ENCODE results near the gene ZNF391.
"Not testable (repeated sequence)": the region's sequence is repeated elsewhere in the genome, so short reads cannot be mapped to it uniquely, and the experiment has no call there.

Gene ZNF391

DNA sequence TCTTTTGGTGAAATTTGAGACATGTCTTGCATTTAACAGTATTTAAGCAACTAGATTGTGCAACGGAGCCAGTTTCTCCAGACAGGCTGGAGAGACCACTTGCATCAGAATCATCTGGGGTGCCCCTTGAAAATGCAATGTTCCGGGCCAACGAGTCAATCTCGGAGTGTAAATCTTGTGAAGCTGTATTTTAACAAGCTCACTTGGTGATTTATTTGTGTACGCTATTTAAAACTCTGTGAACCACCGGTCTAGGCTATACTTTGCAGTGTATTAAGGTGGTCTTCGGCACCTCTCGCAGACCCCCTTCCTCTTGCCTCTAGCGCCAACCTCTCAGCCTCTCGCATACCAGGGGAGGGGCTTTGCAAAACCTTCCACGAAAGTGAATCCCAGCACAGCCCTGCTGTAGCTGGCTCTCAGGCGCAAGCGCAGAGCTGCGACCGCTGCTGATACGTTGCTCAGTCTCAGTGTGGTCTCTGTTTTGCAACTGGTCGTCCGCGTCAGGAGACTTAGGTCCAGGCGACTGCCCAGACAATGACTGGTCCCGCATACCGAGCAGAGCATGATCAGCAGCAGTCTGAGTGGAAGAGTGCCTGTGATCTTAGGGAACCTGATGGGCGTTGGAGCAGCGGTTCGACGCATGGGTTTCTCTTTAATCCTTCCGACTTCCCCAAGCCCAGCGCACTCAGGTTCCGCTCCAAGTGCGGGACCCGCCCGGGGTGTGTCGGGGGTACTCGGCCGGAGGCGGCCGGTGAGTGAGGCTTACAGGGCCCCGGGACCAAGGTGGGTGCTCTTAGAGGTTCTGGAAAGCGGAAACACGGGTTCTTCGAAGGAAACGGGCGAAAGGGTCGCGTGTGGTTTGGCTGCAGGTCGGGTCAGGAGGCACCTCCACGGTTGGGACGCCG is at the start of gene ZNF391:
Gene ZNF391 (plus strand): TSS at position 467 of the 905 bp plus-strand sequence. CDS start 11,612 bp downstream, outside the sequence.
- DNase-seq (ENCODE audit: low read depth): peak; percentile 69

DNA sequence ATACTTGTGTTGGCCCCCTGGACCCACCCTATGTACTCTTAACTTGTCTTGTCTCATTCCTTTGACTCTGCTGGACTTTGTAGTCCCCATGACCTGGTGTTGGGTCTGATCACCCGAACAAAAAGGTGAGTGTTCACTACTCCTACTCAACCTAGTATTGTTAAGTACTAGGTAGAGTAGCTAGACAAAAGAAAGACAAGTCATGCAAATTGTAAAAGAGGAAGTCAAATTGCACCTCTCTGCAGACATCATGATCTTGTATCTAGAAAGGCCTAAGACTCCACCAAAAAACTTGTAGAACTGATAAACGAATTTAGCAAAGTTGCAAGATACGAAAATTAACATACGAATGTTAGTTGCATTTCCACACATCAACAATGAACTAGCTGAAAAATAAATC is 35.7 kb upstream of the ZNF391 start:
- DNase-seq (ENCODE audit: low read depth): no peak

DNA sequence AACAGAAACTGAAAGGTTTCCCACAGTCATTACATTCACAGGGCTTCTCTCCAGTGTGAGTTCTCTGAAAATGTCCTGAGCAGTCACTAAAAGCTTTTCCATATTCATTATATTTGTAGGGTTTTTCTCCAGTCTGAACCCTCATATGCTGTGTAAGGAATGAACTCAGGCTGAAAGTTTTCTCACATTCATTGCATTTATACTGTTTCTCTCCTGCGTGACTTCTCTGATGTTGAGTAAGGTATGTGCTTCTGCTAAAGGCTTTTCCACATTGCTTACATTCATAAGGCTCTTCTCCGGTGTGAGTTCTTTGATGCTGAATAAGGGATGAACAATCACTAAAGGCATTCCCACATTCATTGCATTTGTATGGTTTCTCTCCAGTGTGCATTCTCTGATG is 29.8 kb upstream of the ZNF391 start:
- DNase-seq (ENCODE audit: low read depth): no peak

DNA sequence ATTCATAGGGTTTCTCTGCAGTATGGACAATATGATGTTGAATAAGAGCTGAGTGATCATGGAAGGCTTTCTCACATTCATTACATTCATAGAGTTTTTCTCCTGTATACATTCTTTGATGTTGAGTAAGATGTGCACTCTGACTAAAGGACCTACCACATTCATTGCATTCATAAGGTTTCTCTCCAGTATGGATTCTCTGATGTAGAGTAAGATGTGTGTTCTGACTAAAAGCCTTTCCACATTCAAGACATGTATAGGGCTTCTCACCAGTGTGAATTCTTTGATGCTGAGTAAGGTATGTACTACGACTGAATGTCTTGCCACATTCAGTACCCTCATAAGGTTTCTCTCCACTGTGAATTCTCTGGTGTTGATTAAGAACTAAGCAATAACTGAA is 29.3 kb upstream of the ZNF391 start:
- no peak for DNase-seq (ENCODE audit: low read depth)

DNA sequence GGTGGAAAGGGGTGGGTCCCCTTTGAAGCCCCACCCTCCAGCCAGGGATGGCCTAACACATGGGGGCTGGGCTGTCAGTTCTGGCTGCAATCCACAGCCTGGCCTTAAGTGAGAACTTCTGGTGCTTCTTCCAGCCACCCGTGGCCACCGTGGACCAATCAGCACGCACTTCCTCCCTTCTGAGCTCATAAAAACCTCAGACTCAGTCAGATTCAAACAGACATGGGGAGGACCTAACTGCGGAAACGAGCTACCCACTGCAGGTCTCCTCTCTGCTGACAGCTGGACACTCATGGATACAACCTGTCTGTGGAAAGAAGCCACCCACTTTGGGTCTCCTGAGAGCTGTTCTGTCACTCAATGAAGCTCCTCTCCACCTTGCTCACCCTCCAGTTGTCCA is 20.4 kb upstream of the ZNF391 start:
- no peak for DNase-seq (ENCODE audit: low read depth)

DNA sequence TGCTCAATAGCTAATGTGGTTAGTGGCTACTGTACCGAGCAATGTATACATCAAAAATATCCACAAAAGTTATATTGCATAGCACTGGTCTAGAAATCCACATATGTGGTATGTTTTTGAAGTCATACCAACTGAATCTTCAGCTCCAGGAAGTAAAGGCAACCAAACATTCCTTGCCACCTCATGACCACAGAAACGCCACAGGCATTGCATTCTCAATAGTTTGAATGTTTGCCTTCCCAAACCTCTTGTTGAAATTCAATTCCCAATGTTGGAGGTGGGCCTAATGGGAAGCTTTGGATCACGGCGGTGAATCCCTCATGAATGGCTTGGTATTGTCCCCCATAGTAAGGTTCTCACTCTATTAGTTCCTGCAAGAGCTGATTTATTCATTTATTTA is 18.2 kb upstream of the ZNF391 start:
- DNase-seq (ENCODE audit: low read depth): no peak

DNA sequence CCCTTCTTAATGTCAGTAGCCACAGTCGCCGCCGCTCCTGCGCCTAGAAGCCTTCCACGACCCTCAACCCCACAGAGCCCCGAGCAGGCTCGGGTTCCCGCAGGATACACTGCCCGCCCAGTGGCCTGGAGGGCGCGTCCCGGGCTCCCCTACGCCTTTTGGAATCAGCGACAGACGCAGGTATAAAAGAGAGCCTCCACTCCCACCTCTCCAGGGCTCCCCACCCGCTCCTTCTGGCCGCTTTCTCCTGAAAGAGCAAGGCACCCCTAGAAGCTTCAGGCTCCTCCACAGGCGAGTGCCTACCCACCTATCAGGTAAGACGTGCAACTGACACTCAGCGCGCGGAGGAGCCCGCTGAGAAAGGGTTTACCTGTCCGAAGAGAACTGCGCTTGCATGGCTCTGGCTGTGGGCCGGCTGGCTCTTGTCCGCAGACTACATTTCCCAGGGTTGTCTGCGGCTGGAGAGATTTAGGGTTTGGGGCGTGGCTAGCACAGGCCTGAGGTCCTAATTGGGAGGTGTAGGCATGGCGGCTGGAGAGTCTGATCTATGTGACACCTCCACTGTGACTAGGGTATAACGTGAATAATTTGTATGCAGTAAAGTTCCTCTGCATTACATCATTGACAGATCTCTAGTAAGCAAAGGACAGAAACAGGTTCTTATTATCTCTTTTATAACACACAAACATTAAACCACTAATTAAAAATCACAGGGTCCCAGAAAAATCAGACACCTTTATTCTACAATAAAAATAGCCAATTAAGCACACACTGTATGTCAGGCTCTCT is 13.5 kb upstream of the ZNF391 start:
- DNase-seq (ENCODE audit: low read depth): peak; percentile 35

DNA sequence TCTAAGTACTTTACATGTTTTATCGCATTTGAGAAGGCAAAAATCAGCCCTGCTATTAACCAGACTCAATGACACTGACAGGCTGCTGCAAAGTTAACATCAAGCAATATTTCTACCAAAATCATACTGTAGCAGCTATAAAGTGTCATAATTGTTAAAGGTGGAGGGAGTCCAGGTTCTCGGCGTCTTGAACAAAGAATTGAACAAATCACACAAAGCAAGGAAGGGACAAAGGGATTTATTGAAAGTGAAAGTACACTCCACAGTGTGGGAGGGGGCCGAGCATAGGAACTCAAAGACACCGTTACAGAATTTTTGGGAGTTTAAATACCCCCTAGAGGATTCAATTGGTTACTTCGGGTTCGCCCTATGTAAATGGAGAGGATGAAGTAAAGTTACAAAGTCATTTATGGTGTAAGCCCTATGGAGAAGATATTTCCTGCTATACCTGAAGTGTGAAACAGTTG is 12.9 kb upstream of the ZNF391 start:
- no peak for DNase-seq (ENCODE audit: low read depth)

DNA sequence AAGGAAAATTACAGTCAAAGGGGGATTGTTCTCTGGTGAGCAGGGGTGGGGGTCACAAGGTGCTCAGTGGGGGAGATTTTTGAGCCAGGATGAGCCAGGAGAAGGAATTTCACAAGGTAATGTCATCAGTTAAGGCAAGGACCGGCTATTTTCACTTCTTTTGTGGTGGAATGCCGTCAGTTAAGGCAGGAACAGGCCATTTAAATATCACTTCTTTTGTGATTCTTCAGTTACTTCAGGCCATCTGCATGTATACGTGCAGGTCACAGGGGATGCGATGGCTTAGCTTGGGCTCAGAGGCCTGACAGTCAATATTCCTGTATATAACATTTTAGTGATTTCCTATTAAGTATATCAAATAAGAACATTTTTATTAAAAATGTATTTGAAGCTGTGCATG is 10.2 kb upstream of the ZNF391 start:
- not testable (repeated sequence) for DNase-seq (ENCODE audit: low read depth)

DNA sequence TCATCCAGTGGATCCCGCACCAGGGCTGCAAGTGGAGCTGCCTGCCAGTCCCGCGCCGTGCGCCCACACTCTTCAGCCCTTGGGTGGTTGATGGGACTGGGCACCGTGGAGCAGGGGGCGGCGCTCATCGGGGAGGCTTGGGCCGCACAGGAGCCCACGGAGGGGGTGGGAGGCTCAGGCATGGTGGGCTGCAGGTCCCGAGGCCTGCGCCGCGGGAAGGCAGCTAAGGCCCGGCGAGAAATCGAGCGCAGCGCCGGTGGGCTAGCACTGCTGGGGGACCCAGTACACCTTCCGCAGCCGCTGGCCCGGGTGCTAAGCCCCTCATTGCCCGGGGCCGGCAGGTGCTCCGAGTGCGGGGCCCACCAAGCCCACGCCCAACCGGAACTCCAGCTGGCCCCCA is 7.6 kb upstream of the ZNF391 start:
- DNase-seq (ENCODE audit: low read depth): not testable (repeated sequence)

DNA sequence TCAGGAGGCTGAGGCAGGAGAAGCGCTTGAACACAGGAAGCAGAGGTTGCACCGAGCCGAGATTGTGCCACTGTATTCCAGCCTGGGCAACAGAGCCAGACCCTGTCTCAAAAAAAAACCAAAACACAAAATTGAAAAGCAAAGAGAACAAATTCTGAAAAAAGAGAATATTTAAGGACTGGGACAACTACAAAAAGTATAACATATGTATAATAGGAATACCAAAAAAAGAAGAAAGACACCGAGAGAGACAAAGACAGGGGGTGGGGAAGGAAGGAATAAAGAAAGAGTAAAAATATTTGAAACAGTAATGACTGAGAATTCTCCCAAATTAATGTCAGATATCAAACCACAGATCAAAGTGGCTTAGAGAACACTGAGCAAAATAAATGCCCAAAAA is 5.5 kb upstream of the ZNF391 start:
- no peak for DNase-seq (ENCODE audit: low read depth)

DNA sequence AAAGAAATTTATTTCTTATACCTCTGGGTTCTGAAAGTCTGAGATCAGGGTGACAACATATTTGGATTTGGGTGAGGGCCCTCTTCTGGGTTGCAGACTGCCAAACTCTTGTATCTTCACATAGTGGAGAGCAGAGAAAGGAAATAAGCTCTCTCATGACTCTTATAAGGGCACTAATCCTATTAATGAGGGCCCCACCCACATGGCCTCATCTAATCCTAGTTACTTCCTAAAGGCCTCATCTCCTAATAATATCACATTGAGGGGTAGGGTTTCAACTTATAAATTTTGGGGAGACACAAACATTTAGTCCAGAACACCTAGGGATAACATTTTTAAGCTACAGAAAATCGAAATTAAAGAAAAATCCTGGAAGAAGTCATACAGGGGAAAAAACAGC is 5.1 kb upstream of the ZNF391 start:
- DNase-seq (ENCODE audit: low read depth): no peak

DNA sequence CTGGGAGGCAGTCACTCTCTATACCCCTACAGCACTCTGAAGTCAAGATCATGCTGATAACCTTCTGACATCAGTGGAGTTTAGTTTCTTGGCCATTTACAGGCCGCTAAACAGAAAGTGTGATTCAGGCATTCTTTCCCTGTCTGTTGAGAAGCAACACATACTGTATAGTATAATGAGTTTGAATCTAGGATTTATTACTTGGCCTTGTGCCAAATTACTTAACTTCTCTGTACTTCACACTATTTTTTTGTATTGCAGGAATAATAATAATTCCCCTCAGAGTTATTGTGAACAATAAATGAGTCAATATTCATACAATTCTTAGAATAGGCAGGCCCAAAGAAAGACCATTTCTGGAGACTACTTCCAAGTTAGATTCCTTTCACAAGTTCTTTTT is 4.1 kb downstream of the ZNF391 start:
- no peak for DNase-seq (ENCODE audit: low read depth)

DNA sequence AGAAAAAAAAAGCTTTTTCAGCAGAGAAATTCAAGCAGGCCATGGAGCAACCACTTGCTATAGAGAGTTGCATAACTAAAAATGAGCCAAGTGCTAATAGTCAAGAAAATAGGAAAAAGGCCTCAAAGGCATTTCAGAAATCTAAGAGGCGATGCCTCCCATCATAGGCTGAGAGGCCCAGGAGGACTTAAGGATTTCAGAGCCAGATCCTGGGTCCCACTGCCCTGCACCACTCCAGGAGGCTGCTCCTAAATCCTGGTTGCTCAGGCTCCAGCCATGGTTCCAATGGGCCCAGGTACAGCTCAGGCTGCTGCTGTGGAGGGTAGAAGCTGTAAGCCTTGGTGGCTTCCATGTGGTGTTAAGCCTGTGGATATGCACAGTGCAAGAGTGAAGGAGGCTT is 5.5 kb downstream of the ZNF391 start:
- DNase-seq (ENCODE audit: low read depth): no peak

DNA sequence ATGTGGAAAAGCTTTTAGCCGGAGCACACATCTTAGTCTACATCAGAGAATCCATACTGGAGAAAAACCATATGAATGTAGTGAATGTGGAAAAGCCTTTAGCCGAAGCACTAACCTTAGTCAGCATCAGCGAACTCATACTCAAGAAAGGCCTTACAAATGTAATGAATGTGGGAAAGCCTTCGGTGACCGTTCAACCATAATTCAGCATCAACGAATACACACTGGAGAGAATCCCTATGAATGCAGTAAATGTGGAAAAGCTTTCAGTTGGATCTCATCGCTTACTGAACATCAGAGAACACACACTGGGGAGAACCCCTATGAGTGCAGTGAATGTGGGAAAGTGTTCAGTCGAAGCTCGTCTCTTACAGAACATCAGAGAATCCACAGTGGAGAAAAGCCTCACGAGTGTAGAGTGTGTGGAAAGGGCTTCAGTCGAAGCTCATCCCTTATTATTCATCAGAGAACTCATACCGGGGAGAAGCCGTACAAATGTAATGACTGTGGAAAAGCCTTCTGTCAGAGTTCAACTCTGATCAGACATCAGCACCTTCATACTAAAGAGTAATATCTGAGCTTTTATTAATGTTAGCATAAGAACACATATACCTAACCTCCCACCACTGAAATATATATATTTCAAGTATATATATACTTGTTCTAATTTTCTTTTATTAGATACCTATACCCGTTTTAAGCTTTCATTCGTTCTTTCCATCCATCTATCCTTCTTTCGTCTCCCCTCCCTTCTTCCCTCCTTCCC is 12.5 kb downstream of the ZNF391 start:
- DNase-seq (ENCODE audit: low read depth): no peak

DNA sequence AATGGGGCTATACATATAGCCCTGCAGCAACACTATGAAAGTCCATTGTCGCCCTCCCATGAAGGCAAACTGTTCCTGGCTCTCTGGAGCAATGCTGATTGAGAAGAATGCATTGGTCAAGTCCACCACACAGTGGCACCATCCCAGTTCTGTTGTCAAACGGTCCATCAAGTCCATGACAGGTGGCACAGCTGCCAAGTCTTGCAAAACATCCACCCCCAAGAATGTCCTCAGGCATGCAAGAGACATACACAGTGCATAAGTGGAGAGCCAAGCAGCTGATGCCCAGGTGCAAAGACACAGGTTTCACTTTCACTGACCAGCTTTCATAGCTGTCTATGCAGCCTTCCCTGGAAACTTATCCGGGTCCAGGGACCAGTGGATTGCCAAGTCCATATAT is 17.5 kb downstream of the ZNF391 start:
- no peak for DNase-seq (ENCODE audit: low read depth)

DNA sequence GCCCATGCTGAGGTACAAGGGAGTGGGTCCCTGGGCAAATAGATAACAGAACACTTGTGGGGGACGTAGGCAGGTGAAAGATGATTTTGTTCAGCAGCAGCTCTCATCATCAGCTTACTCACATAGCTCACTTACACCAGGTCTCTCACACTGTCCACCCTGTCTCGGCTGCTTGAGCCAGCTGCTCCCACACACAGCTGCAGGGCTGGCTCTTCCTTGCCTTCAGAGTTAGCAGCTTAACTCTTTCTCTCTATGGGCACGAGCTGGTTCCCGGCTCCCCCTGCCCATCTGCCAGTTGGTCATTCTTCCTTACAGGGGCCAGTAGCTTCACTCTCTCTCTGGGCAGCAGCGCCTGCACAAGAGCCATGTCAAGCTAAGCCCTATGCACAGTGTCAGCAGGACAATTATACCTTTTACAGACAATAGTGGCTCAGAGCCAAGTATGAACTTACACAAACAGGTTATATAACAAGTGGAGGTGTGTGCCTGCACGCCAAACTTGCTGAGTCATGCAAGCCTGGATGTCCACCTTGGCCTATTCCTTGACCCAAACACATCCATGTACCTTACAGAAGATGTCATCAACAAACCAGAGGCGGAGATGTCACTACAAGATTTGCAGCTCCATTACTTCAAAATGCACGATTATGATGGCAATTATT is 18.7 kb downstream of the ZNF391 start:
- no peak for DNase-seq (ENCODE audit: low read depth)

DNA sequence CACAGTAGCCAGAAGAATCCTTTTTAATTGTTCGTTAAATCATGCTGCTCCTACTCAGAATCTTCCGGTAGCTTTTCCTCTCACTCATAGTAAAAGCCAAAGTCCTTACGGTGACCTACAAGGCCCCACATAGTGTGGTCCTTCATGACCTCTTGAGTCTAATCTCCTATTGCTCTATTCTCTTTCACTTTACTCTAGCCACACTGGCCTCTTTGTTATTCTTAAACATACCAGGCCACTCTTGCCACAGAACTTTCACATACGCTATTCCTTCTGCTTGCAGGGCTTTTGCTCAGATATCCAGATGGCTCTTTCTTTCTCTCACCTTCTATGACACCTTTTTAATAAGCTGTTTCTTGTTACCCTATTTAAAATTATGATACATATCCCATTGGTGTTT is 25.7 kb downstream of the ZNF391 start:
- DNase-seq (ENCODE audit: low read depth): no peak

DNA sequence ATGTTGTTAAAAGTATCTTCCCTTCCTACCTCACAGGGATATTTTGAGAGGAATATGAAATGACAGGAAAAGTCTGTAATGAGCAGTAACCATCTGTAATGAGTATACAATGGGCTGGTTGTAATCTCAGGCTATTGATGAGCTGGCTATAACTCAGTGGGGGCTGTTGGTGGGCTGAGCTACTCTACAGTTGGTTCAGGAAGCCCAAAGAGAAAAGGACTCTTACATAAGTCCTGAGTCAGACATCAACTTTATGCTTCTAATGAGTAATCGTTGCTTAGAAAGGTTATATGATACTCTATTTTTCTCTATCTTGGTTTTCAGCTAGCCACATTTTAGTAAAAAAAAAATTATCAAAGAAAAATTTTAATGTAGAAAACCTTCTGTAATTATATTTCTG is 26.4 kb downstream of the ZNF391 start:
- no peak for DNase-seq (ENCODE audit: low read depth)

DNA sequence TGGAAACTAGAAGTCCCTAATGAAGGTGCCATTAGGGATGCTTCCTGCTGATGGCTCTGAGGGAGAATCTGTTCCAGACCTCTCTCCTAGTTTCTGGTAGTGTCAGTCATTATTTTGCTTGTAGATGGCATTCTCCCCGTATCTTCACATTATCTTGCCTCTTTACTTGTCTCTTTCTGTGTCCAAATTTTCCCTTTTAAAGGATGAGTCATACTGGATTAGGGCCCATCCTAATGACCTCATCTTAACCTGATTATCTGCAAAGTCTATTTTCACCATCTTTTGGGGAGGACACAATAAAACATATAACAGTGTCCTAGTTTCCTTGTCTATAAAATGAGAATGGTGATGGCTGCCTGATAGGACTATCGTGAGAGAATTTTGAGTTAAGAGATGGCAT is 27.3 kb downstream of the ZNF391 start:
- DNase-seq (ENCODE audit: low read depth): no peak

DNA sequence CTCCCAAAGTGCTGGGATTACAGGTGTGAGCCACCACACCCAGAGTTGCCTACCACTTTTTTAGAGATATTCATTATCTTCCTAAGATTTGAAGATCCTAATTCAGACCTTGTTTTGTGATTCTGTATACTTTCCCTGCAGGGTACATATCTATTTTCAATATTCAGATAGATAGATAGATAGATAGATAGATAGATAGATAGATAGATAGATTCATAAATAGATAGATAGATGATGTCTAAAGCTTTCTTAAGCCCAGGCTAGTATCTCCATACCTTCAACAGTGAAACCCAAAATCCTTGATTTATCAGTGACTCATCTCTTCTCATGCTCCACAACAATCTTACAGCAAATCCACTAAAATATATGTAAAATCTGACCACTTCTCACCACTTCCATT is 30.8 kb downstream of the ZNF391 start:
- no peak for DNase-seq (ENCODE audit: low read depth)
